ENCODE measurements around the gene MAMDC2.

The MAMDC2 gene

DNA sequence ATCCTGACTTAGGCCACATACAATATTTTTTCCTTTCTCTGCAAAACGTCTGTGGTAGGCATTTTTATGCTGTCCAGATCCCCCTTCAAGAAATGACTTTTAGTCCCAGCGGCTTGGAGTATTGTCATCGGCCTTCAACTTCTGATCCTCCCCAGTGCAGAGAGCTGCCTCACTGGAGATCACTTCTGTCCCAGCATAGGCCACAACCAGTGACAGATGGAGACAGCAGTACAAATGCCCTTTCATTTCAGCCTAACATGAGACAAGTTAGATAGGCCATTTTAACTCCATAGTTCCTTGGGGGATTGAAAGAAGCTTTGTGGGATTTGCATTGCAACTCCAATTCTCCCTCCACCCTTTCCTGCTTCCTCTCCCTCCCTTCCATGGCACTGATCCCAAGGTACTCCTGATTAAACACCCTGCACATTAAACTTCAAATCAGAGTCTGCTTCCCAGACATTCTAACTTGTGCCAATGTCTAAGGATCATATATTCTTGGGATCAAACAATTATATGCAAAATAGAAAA is 3.2 kb upstream of the MAMDC2 start:
- no peak for DNase-seq

DNA sequence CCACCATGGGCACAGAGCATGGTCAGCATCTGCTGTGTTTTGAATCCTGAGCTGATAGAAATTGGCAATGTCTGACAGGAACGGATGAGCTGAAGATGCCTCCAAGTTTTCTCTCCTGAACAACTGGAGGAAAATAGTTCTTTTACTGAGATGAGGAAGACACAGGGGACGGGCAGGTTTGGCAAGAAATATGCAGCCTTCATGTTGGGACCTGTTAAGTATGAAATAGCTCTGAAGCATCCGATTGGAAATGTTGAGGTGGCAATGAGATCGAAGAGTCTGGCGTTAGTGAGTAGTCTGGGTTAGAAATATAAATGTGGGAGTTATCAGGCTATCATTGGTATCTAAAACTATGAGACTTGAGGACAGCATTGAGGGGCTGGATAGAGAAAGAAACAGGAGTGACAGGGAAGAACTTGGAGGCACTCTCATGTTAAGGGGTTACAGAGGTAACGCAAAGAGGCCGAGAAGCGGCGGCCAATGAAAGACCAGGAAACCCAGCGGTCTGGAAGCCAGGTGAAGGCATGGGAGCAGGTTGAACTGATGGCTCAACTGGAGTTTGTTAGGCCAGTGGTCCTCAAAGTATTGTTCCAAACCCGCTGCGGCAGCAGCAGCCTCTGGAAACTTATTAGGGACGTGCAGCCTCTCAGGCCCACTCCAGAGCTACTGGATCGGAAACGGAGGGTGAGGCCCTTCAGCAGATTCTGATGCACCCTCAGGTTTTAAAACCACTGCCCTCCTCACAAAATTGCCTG is 1.0 kb upstream of the MAMDC2 start:
- no peak for DNase-seq

DNA sequence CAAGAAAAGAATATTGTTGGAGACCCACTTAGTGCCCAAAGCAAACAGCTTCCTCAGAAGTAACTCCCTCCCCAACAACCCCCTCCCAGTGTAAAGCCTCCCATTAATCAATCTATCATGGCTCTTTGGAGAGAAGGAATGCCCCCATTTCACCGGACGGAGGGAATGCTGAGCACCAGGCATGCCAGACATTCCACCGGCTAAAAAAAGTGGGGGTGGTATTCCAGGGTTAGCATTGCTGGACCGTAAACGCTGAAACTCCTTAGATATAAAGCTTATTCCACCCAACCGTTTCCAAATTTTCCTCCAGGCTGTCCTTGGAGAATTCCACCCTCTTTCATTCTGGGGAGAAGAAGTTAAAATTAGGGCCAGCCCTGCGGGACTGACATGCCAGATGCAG is 363 bp upstream of the MAMDC2 start:
- no peak for DNase-seq

DNA sequence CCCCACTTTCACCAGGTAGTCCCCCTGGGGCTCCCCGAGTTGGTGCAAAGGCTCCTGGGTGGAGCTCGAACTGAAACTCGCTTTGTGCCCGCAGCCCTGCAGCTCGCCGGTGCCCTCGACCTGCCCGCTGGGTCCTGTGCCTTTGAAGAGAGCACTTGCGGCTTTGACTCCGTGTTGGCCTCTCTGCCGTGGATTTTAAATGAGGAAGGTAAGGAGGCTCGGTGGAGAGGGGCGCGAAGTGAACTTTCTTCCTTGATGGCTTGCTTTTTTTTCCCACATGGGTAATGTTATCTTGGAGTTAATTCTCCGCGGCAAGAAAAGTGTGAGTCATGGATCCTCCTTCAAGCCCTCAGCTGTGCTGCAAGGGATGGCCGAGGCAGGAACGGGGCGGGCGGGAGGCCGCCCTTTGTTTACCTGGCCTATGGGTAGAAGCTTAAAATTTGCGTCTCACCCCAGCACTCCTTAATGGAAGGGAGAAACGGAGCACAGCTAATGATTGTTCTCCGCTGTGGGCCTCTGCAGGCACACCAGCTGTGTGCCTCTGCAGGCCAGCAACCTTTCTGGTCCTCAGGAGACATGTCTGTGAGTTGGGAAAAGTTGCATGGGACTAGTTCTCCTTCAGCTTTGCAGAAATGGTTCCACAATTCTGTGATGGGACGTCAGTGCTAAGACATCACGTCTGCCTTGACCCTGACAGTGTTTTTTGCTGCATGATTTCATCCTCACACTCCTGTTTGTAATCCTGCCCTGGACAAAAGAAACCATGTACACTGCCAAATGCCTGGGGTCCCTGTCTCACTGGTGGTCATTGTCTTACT is 1.1 kb downstream of the MAMDC2 start:
- DNase-seq: no peak

DNA sequence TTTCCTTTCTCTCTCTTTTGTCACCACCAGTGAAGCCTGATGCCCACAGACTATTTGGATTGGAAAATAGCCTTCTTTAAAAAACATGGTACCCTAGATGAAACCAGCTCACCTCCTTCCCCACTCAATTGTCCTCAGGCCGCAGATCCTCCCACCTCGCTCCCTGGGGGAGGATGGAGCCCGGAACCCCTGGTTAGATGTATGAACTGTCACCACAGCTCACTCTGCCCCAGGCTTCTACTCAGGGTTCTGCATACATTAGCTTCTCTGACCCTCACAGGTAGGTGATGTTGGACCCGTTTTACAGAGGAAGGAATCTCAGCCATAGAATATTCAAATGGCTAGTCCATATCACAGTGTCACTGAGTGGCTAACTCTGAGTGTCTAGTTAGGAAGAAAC is 1.8 kb downstream of the MAMDC2 start:
- no peak for DNase-seq

DNA sequence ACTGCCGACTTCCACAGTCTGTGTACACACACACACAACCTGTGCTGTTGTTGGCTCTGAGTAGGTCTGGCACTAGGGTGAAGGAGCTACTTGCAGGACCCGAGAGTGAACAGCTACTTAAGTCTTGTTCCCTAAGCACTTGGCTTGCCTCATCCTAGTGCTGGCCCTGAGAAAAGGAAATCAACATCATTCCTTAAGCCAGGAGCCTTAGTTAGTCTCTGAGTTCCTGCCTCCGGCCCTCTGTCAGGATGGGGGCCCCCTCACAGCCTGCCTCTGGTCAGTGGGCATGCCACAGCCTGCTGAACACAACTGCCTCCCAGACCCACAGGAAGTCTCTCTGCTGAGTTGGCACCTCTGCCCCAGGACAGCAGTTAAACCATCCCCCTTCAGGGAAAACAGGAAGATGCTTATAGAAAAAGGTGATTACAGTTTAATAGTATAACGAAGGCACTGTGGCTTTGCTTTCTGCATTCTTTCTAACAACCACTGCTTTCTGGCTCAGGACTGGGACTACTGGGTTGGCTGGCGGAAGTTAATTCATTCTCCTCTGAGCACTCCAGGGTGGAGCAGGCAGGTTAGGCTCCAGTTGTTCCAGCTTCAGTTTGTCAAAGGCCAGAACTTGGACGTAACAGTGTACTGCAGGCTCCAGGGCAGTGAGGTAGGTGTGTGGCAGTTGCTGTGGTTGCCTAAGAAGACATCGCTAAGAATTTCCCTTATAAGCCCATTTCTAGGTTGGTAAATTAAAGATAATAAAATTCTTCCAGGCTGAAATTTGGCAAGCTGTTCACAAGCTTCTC is 2.8 kb downstream of the MAMDC2 start:
- DNase-seq: no peak

DNA sequence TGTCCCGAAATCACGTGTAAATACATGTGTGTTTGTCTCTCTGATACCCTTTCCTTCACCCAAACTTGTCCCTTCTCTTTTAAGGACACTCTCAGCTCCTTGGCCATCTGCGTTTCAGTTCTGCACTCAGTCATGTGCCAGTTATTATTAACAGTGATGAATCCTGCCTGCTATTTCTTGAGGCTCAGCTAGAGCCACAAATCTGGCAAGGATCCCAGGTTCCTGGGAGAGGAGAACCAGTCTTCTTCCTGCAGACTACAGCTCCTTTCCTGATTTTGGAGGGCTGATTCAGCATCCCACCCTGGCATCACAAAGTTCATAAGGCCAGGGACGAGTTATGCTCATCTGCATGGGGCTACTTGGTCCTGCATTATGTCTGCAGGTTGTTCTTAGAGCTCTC is 5.6 kb downstream of the MAMDC2 start:
- no peak for DNase-seq

DNA sequence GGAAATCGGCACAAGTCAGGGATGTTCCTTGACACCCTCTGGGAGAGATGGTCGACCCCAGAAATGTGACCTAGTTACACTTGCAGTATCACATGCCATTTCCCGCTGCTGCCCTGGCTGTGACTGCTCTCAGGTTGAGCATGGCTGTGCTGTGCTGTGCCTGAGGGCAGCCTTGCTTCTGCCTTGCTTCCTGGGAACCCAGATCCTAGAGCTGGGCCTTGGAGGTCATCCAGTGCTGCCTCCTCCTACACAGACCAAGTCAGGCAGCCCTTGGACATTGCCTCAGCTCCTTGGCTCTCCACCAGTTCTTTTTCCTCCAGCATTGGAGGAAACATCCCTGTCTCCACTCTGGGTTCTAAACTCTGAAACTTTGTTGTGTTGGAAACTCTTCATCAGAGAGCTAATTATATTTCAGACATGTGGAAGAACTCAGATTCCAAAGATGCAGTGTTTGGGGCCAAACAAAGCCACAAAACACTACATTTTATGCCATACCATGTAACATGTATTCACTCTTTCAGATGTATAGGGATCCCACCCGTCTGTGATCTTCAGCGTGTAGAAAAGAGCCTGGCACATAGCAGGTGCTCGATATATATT is 6.1 kb downstream of the MAMDC2 start:
- DNase-seq: no peak

DNA sequence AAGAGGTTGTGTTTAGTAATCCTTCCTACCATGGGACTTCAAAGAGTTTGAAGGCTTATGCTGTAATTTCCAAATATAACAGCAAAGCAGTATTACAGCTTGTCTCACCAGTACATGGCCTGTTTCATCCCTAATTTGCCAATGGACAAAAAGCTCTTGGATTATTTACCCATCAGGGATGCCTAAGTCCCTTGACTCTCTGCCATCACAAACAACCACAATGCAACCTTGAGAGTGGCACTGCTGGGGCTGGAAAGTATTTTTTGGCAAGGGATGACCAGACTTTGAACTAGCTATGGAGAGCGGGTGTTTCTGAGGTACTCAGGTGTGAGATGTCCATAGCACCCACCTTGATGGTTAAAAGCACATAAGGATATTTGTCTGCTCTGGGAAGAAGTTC is 9.1 kb downstream of the MAMDC2 start:
- DNase-seq: no peak

DNA sequence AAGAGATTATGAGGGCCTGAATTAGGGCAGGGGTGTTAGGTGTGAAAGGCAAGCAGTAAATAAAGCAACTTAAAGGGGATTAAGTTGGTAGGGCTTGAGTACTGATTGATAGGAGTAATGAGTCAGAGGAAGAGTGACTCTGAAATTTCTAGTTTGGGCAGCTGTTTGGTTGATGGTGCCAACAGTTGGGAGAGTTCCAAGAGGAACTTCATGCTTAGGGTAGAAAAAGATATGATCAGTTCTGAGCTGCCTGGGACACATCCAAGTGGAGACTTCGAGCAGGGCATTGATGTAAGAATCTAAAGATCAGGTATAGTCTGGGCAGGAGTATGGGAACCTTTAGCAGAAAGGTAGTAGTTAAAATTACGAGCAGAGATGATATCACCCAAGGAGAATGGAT is 10.2 kb downstream of the MAMDC2 start:
- DNase-seq: no peak

DNA sequence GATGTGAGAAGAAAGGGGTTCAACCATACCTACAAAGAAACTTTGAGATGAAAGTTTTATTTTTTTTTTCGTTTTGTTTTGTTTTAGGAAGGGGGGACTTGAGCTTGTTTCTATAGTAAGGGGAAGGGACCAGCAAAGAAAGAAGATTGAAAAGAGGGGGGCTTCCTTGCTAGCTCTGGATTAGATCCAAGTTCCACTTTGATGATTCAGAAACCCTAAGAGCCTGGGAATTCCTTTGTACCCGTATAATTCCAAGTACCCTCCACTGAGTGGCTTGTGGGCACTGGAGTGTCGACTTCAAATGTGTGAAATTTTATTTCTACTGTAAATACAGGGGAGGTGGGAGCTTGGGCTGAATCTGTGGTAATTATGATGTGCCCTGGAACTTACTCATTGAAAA is 10.9 kb downstream of the MAMDC2 start:
- DNase-seq: no peak

DNA sequence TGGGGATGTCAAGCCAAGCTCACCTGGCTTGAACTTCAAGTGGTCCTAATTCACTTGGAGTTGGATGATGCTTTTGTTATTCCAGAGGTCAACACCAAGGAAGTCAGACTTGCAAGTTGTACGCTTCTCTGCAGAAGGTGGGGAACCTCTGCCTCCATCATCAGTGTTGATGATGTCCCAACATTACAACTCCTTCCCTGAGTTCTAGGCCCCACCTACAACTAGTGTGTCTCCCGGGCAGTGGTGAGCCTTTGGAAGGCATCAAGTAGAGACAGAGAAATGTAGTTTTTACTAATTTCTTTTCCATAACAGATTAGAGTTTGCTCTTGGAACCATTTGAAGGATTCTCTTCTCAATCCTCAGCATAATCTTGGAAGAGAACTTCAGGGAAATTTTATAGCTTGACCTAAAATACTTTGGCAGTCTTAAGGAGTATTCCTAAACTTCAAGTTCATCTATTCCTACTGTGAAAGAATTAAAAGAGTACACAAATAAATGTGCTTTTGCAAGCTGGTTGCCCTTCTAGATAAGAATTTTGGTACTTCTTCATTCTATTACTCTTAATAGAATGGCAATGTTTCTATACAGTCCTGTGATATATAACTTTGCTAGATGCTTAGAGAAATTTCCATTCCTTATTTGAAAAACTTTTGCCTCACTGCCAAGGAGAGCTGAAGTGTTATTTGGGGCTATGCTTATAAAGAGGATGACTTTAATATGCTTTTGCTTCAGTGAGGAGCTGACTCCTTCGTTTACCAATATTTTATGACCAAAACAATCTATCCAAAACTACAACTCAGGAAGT is 12.0 kb downstream of the MAMDC2 start:
- no peak for DNase-seq

DNA sequence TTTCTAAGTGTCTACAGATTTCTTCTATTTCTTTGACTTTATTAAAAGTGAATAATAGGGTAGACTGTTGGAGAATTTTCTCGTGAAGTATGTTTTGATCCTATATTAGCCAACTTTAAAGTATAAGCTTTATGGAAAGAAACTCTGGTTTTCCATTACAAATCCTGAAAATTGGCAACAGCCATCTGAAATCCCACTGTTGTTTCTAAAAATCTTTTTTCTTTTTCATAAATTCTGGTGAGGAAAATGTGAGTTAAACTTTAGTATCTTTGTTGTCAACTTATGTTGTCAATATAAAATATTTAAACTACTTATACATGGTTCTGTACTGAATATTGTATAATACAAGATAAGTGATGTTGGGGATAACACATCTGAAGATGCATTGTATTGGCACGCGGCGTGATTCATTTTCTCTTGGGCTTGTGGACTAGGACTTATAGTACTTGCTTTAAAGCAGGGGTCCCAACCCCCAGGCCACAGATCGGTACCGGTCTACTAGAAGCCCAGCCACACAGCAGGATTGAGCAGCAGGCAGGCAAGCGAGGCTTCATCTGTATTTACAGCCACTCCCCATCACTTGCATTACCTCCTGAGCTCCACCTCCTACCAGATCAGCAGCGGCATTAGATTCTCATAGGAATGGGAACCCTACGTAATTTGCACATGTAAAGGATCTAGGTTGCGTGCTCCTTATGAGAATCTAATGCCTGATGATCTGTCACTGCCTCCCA is 12.7 kb downstream of the MAMDC2 start:
- DNase-seq: no peak

DNA sequence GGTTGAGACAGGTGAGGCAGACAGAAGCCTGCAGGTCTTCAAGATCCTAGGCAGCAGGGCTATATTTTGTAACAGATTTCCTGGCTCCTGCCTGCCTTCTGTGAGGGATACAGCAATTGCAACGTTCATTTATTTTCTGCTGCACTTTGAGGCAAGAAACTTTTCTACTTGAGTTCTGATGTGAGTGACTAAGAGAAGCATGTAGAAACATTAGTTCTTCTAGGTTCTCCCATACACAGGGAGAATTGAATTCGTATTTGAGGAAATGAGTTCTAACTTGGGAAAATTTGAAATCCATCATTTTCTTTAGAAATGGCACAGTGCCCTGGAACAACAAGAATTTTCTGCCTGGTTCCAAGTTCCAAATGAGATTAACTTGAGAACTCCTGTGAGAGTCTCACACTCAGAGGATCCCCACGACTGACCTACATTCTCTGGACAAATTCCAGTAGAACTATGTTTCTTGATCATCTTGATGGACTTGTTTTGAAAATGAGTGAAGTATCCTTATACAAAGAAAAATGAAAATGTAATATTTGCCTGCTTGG is 15.0 kb downstream of the MAMDC2 start:
- no peak for DNase-seq

DNA sequence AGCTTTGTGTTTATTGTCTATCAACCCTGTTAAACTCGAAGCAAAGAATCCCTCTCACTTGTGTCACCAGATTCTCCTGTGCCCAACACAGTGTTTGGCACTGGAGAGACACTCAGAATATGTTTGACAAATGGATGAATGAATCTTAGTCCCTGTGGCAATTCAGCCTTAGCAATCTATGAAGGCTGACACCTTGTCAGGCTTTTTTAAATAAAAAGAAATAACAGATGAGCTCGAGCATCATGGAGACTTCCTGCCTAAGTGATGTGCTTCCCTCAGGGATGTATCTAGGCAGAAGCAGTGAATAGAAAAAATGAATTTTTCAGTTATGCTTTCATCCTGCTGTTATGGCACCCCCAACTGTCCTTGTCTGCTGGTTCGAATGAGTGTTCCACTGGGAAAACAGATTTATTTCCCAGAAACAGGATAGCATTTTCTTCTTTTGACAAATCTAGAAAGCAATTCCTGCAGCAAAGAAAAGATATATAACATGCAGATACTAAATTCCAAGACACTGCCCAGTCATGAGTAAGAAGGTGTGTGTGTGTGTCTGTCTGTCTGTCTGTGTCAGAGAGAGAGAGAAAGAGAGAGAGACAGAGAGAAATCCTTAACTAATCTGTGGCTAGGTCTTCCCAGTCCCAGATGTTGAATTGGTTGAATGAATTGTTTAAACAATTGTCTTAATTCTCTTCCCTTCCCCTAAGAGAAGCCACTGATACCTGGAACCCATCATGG is 16.7 kb downstream of the MAMDC2 start:
- no peak for DNase-seq

DNA sequence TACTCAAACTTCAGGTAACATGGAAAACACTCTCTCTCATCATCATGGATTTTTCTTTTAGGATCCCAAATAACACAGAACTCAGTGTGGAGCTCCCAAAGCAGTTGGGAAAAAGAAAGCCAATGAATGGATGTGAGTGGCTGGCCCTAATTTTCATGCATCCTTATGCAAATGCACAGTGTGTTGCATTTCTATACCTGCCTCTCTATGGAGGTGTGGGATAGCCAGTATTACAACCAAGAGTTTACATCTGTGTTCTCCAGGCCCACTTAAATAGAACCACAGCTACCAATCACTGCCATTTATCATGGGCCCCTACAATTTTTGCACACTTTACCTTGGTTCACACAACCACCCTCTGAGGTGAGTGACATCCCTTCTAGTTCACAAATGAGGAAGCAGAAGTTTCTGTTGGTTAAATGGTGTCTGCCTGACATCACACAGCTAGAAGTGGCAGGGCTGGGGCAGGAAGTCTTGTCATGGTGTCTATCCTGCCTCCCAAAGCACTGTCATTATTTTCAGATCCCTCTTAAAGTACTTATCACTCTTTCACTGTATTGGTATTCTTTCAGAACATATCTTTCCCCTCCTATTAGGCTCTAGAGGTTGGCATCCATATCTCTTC is 17.3 kb downstream of the MAMDC2 start:
- DNase-seq: no peak

DNA sequence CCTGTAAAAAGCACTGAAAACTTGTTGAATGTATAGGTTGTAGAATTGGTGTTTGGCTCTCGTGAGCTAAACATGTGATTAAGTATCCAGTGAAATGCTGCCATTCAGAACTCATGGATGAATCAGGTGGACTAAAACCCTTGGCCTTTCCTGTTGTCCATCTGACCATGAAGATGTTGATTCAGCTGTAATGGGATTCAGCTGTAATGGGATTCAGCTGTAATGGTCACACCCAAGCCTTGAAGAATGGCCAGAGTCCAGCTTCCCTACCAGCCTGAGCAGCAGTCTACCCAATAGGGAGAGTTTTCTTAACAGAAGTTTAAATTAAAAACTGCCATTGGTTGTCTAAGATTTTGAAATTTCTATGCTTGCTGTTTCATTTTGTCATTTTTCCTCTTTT is 18.1 kb downstream of the MAMDC2 start:
- DNase-seq: no peak

DNA sequence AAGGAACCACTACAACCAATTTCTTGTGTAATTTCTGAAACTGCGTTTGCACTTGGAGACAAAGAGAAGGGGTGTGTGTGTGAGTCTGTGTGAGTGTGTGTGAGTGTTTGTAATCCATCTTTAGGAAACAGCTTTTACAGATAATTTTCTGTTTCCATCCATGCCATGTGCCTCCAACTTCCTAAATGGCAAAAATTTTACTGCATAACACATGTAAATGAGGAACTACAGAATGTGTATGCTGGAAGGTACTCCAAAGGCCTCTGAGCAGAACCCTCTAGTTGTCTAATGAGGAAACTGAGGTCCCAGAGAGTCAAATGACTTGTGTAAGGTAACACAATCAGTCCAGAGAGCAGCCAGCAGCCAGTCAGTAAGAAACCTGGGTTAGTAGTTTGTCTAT is 20.8 kb downstream of the MAMDC2 start:
- no peak for DNase-seq

DNA sequence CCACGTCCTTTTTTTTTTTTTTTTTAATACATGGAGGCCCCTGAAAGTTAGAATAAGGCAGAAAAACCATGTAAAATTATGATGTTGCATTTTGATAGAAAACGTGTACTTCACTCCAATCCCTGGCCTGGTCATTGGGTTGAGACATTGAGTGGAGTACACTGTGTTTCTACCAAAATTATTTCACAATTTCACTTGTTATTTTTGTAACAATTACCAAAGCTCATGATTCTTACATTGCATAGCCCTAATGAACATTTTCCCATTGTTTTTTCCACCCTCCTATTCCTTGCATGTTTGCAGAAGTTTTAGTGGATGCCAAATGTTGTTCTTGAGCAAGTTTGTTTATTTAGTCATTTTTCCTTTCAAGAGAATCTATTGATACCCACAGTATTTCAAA is 21.9 kb downstream of the MAMDC2 start:
- DNase-seq: no peak

DNA sequence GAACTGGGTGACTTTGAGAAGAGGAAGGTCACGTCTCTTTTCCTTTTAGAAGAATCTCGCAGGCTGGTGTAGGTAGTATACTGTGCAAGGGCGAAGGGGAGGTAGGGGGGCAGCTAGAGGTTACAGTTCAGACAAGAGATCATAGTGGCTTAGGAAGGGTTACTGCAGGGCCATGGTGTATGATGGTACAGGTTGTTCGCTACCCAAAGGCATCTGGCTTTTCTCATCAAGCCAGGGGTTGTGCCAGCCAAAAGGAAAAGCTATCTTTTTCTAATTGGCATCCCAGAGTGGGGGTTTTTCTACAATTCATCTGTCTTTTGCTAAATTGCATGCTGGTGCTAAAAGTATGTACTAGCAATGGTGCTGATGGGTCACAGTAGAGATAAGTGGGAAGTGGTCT is 22.8 kb downstream of the MAMDC2 start:
- no peak for DNase-seq

Measured in effector CD4-positive, alpha-beta T cell (primary cell).